Activated CD4-positive, alpha-beta T cell treated with anti-CD3 and anti-CD28 coated beads, Interleukin-2, amount 50 U/mL, for 24 hours (primary cell): ENCODE data around the gene ZNF254.
"Not testable (repeated sequence)": the region's sequence is repeated elsewhere in the genome, so short reads cannot be mapped to it uniquely, and the experiment has no call there.

ENCODE experiments used
- DNase-seq, 2 donors: peaks; one replicate each; pipeline ENCODE4 v3.0.0-alpha.2; 2020; ENCODE audit warnings: low read depth in 1 of 2, low spot score in 1 of 2

The ZNF254 gene

DNA sequence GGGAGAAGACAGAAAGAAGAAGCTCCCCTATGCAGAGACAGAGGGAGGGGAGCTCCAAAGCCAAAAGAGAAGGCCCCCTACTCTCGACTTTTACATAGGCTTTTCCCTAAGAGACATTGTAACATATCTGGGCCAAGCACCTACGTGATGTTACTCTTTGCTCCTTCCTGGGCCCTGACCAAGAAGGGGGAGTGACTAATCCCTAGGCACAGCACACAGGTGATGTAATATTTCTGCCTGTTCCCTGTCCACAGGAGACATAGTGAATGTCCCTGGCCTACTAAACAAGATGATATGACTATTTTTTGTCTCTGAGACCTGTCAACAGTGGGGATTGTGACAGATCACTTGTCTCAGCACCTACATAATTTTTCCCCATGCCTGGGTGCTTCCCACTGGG is 15.9 kb upstream of the ZNF254 start:
- no peak for DNase-seq

DNA sequence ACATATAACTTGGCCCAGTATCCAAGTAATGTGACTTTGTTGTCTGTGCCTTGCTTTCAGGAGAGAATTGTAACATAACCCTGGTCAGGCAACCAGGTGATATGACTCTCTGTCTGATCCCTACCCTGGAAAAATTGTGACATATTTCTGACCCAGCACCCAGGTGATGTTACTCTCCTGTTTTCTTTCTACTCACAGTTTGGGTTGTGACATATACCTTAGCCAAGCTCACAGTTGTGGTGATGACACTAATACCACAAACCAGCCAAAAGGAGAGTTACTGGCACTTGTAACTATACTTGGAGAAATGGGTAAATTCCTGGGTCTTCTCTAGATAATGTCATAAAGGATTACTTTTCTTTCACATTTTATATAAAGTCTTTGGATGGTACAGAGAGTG is 14.3 kb upstream of the ZNF254 start:
- DNase-seq: no peak

- no peak for DNase-seq
Observed at GRCh38 chr19:24073807-24074206, 13.2 kb upstream of the ZNF254 start.

GRCh38 chr19:24074720-24075454 is 12.1 kb upstream of the ZNF254 start:
- no peak for DNase-seq

DNA sequence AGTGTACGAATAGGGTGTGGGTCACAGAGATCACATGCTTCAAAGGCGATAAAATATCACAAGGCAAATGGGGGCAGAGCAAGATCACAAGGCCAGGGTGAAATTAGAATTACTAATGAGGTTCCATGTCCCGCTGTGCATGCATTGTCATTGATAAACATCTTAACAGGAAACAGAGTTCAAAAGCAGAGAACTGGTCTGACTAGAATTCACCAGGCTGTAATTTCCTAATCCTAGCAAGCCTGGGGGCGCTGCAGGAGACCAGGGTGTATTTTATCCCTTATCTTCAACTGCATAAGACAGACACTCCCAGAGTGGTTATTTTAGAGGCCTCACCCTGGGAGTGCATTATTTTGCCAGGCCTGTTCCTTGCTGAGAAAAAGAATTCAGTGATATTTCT is 11.5 kb upstream of the ZNF254 start:
- not testable (repeated sequence) for DNase-seq

DNA sequence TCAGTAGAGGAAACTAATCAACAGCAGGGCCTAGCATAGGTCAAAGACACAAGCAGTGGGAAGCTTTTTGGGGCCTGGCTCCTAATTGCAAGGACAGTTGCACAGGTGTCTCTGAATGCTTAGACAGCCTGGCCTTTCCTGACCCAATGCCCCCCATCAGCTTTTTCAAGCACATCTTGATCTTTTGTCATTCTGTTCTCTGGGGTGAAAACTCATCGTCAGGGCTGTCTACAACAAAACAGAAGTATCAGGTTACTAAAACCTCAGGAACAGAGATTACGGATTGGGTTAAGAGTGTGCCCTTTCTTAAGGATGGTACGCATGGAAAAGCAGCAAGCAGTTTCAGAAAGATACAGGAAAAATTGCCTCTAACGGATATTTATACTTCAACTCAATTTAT is 8.3 kb upstream of the ZNF254 start:
- no peak for DNase-seq

DNA sequence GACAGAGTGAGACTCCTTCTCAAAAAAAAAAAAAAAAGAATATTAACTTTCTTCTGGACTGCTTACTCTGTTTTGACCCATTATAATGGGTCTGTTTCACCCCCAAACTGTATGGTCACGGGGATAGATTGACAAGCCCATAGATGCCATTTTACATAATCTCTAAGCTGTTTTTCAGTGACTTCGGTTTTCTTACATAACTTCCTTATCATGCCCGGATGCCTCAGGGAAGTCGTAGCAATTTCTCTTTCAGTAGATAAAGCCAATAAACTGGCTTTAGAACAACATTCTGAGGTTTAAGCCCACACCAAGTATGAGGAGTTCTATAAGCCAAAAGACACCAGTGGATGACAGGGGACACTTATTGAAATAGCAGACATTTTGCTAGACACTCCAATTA is 5.9 kb upstream of the ZNF254 start:
- DNase-seq: no peak

- DNase-seq: no peak
Observed at GRCh38 chr19:24098359-24098758, 11.4 kb downstream of the ZNF254 start.

GRCh38 chr19:24099829-24100228 is 12.8 kb downstream of the ZNF254 start:
- no peak for DNase-seq

GRCh38 chr19:24100597-24100996 is 13.6 kb downstream of the ZNF254 start:
- not testable (repeated sequence) for DNase-seq

- no peak for DNase-seq
Observed at GRCh38 chr19:24101459-24102115, 14.6 kb downstream of the ZNF254 start.

- no peak for DNase-seq
Observed at GRCh38 chr19:24127601-24128000, 40.6 kb downstream of the ZNF254 start.

- no peak for DNase-seq
Observed at GRCh38 chr19:24140099-24140498, 53.1 kb downstream of the ZNF254 start.

- DNase-seq: no peak
Observed at GRCh38 chr19:24140591-24140990, 53.6 kb downstream of the ZNF254 start.

GRCh38 chr19:24141612-24142011 is 54.6 kb downstream of the ZNF254 start:
- DNase-seq: no peak

- no peak for DNase-seq
Observed at GRCh38 chr19:24142771-24143170, 55.8 kb downstream of the ZNF254 start.

- no peak for DNase-seq
Observed at GRCh38 chr19:24159707-24160106, 72.7 kb downstream of the ZNF254 start.

DNA sequence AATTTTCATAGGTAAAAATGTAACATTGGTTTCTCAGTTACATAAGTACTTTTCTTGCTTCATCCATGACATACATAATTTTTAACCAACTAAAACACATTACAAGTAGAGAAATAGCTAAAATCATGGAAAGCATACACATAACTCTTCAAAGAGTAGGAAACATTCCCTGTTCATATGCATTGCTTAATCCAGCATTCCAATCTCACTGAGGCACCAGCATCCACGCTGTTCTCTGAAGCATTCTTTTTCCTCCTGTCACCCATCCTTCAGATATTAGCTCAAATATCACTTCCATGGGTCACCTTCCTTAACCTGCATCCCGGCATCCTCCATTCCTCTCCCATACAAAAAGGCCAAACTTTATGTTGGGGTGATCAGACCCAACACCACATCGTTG is 79.1 kb downstream of the ZNF254 start:
- no peak for DNase-seq

DNA sequence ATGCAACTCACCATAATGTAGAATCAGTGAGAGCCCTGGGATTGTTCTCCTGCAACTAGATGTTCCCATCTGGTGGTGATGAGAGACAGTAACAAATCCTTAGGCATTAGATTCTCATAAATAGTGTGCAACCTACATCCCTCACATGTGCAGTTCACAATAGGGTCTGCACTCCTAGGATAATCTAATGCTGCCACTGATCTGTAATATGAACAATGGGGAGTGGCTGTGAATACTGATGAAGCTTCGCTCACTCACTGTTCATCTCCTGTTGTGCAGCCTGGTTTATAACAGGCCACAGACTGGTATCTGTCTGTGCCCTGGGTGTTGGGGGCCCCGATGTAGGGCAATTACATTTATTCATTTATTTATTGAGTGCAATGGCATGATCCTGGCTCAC is 86.9 kb downstream of the ZNF254 start:
- DNase-seq: no peak

DNA sequence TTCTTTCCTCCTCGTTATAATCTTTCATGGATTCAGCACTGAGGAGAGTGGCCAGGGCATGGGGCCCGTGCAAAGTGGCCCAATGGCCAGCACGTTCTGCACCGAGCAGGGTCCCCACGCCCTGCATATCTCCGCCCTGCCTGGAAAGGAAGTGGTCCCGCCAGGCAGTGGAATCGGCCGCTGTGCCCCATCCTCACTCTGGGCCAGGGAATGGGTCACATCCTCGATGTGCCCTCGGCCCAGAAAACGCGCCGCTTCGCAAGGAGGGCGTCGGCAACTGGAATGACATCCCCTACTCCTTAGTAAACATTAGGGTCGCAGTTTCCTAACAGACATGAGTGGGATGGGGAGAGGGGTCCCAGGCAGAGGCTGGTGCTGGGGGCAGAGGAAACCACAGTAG is 90.7 kb downstream of the ZNF254 start:
- no peak for DNase-seq

- no peak for DNase-seq
Observed at GRCh38 chr19:24178207-24178606, 91.2 kb downstream of the ZNF254 start.
